ENCODE data around the gene DEFB108B.
"Not testable (repeated sequence)": the region's sequence is repeated elsewhere in the genome, so short reads cannot be mapped to it uniquely, and the experiment has no call there.

Gene DEFB108B

GRCh38 chr11:71832811-71833210, at the start of gene DEFB108B:
Gene DEFB108B (plus strand): TSS chr11:71833200. CDS start chr11:71833200, 0 bp downstream.
- DNase-seq = not testable (repeated sequence)

GRCh38 chr11:71786114-71786847, 46.7 kb upstream of the DEFB108B start:
- not testable (repeated sequence) for DNase-seq

GRCh38 chr11:71786848-71787097, 46.2 kb upstream of the DEFB108B start:
- peak; percentile 100 for DNase-seq

GRCh38 chr11:71787098-71787823, 45.7 kb upstream of the DEFB108B start:
- DNase-seq = peak; percentile 90

- peak; percentile 16 for DNase-seq
These were observed 45.1 kb upstream of the DEFB108B start for GRCh38 chr11:71787824-71788454.

DNA sequence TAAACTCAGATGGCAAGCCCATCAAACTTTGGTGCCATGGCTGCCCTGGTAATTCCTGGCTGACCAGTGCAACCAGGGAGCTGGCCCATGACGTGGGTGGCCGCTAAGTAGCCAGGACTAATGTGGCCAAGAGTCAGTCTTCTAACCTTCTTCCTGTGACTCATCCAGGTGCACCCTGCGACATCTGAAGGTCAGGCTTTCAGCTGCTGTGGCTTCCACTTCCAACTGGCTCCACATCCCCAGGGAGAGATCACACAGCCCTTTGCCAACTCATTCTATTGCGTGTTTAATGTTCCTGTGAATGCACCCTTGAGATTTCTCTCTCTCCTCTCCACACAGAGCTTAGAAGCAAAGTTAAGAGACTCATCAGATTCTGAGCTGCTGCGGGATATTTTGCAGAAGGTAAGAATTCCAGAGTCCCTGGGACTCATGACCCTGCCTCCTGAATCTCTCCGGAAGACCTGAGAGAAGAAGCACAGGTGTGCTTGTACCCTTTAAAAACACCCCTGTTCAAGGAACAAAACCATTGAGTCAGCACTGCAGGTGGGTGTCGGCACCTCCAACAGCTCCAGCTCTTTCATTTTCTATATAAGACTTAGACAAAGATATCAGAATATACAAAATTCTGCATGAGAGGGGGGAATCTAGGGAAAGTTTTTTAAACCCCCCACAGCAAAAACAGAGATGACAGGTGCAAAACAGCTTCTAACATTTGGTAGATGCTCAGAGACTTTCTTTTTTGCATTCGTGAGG, 43.4 kb upstream of the DEFB108B start:
- DNase-seq = not testable (repeated sequence)

DNA sequence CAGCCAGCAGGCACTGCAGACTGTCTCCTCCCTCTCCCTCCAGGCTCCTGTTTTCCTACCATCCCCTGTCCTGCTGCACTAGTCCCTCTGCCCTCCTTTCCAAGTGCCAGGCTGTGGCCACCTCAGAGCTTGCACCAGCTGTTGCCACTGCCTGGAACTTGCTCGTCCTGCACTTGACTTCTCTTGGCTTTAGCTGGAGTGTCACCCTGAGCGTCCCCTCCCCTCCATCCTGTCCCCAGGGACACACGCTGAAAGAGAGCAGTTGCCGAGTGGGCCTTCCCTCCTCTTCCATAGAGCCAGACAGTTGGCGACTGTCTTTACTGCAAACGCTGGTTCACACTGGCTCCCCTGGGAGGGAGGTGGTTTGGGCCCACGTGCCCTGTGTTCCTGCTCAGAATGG, 41.9 kb upstream of the DEFB108B start:
- not testable (repeated sequence) for DNase-seq

- peak; percentile 58 for DNase-seq
These were observed 40.3 kb upstream of the DEFB108B start for GRCh38 chr11:71792621-71793235.

DNA sequence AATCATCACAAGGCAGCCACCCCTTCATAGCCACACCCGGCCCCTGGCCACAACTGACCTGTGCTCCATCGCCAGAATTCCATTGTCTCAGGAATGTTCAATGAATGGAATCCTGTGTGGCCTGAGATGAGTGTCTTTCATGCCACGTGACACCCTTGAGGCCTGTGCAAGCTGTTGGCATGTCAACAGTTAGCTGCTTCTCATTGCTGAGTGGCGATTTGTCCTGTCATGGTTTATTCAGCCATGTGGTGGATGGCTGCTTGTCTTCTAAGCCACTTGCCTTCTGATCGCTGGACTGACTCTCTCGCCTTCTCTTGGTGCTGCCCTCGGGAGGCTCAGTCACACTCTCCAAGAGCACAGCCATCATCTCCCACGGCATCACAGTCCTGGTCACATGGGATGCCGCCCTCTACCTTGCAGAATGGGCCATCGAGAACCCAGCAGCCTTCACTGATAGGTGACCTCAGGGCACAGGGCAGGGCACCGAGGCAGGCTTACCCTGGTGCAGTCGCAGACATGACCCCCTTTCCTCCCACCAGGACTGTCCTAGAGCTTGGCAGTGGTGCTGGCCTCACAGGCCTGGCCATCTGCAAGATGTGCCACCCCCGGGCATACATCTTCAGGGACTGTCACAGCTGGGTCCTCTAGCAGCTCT, 38.5 kb upstream of the DEFB108B start:
- DNase-seq = not testable (repeated sequence)

DNA sequence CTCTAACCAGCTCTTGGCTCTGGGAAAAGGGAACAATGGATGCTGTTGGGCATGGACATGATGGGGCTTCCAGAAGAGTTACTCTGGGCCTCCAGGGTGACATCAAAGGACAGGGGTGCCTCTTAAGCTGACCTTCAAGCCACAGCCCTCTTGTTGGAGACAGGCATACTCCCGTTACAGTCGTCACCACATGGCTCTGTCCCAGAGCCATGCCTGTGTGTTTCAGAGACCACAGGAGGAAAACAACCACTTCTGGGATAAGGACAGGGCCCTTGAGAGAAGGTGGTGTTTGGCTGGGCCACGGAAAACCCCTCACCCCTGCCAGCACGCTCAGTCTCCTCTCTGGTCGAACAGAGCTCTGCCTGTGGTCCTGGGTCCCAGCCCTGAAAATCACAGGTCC, 37.8 kb upstream of the DEFB108B start:
- not testable (repeated sequence) for DNase-seq

DNA sequence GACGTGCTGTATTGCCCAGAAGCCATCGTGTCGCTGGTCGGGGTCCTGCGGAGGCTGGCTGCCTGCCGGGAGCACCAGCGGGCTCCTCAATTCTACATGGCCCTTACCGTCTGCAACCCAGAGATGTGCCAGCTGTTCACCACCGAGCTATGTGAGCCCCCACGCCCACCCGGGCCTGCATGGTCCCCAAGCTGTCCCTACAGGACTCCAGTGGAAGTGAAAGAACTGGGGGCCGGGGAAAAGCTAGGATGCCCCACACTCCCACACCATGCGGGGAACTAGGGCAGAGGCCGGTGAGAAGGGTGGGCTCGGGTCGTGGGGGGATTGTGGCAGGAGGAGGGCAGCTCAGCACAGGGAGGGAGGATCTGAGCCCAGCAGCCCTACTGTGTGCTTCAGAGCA, 37.0 kb upstream of the DEFB108B start:
- not testable (repeated sequence) for DNase-seq

DNA sequence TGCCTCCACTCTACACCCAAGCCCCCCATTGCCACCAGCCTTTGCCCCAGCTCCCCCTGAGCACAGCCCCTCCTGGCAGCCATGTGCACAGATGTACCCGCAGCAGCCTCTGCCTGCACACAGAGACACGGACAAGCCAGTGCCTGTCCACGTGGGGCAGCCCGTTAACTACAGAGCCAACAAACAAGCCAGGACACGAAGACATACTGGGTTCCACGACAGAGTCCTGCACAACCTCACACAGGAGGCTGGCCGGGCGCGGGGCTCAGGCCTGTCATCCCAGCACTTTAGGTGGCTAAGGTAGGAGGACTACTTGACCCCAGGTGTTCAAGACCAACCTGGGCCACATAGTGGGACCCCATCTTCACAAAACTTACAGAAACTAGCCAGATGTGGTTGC, 36.2 kb upstream of the DEFB108B start:
- not testable (repeated sequence) for DNase-seq

DNA sequence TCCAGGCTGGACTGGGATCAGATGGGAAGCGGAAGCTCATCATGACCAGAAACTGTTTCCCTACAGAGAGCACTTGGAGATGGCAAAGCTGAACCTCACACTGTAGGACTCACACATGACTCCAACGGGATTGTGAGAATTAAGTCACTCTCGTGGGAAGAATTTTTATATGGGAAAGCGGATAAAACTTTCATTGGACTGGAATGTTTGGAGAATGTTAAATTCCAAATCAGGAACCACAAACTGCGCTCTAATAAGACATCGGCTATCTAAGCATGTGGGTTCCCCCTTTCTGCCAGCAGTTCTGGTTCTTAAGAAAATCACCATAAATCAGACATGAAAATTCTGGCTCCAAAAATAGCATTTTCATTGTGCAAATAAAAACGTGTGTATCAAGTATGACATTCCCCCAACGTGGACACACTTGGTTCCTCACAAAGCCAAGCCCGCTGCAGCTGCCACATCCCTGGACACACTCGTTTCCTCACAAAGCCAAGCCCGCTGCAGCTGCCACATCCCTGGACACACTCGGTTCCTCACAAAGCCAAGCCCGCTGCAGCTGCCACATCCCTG, 33.4 kb upstream of the DEFB108B start:
- not testable (repeated sequence) for DNase-seq

DNA sequence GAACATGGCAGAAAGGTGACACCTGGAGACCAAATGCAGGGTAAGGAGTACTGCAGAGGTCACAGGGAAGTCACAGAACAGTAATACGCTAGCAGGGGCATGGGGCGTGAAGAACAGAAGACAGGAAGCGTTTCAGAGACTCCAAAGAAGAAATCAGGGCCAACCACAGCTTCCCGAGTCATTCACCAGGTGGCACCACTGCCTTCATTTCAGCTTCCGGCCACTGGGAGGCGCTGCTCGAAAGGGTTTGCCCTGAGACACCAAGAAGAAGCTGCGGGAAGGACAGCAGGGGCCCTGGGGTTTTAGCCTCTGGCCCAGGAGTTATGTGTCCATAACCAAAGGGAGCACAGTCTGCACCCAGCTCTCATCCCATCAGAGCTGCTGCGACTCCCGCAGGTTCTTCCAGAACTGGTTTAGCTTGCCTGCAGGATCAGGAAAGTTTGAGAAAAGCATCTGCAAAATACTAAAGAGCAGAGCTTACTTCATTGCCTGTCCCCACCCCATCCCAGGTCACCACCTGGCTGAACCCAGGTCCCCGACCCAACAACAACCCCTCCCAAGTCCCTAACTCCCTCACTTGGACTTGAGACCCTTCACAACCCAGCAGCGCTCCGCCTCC, 32.6 kb upstream of the DEFB108B start:
- peak; percentile 84 for DNase-seq

- not testable (repeated sequence) for DNase-seq
These were observed 32.0 kb upstream of the DEFB108B start for GRCh38 chr11:71801026-71801425.

DNA sequence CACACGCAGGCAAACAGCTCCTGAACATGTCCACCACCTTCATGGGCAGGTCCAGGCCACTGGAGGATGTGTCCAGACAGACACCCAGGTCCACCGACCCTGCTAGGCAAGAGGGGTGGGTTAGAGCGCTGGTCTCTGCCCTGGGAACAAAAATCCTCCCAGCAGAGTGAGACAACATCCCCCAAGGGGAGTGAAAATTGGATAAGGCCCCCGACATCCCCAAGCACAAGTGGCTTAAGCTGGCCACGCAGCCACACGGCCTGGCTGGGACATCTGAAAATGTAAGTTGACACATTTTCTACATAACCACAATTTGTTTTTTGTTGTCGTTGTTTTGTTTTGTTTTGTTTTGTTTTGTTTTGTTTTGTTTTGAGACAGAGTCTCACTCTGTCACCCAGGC, 30.1 kb upstream of the DEFB108B start:
- not testable (repeated sequence) for DNase-seq

- not testable (repeated sequence) for DNase-seq
These were observed 28.6 kb upstream of the DEFB108B start for GRCh38 chr11:71804158-71804947.

- DNase-seq = not testable (repeated sequence)
These were observed 20.5 kb upstream of the DEFB108B start for GRCh38 chr11:71812529-71812928.

GRCh38 chr11:71813481-71814355, 19.3 kb upstream of the DEFB108B start:
- peak; percentile 82 for DNase-seq

Data from stimulated activated CD4-positive, alpha-beta T cell treated with anti-CD3 and anti-CD28 coated beads, Interleukin-4, amount 100 ng/mL, for 1 hour (primary cell).